Hepatocyte (in vitro differentiated cells): ENCODE measurements around the gene PTCD2. TPM values are rescaled to one million over a fixed set of nuclear protein-coding genes. Genes with fewer than 3 reads are reported as not detected.

Experiments used
- DNase-seq: peaks from one replicate; pipeline ENCODE4 v3.0.0-alpha.2; 2016; ENCODE audit warnings: low spot score
- H2AFZ ChIP-seq: fragments of 200-600 bp; sonication (generic); 2 replicates; pipeline ENCODE4 v1.6.0; 2016; ENCODE audit warnings: antibody characterized with exemption, mild to moderate bottlenecking
- H3K27ac ChIP-seq: fragments of 200-600 bp; sonication (generic); 2 replicates; pipeline ENCODE4 v1.5.1; 2016; ENCODE audit warnings: mild to moderate bottlenecking
- H3K27me3 ChIP-seq: fragments of 200-600 bp; sonication (generic); 2 replicates; pipeline ENCODE4 v1.6.1; 2016
- H3K36me3 ChIP-seq: fragments of 200-600 bp; sonication (generic); replicated peaks from 2 replicates; pipeline ENCODE4 v1.5.1; 2016; ENCODE audit warnings: low read depth; ENCODE audit not compliant: insufficient read depth
- H3K4me1 ChIP-seq: fragments of 200-600 bp; sonication (generic); 2 replicates; pipeline ENCODE4 v1.5.1; 2016; ENCODE audit warnings: mild to moderate bottlenecking, moderate library complexity; ENCODE audit not compliant: insufficient read depth
- H3K4me2 ChIP-seq: fragments of 200-600 bp; sonication (generic); 2 replicates; pipeline ENCODE4 v1.6.0; 2016
- H3K4me3 ChIP-seq: fragments of 200-600 bp; sonication (generic); 2 replicates; pipeline ENCODE4 v1.5.1; 2016; ENCODE audit warnings: mild to moderate bottlenecking
- H3K79me2 ChIP-seq: fragments of 200-600 bp; sonication (generic); 2 replicates; pipeline ENCODE4 v1.6.0; 2017; ENCODE audit warnings: mild to moderate bottlenecking
- H3K9me2 ChIP-seq: fragments of 200-600 bp; sonication (generic); replicated peaks from 2 replicates; pipeline ENCODE4 v1.6.0; 2017; ENCODE audit warnings: mild to moderate bottlenecking; ENCODE audit not compliant: insufficient read depth
- H3K9me3 ChIP-seq: fragments of 200-600 bp; sonication (generic); 2 replicates; pipeline ENCODE4 v1.5.1; 2016; ENCODE audit warnings: low read depth, mild to moderate bottlenecking
- H4K20me1 ChIP-seq: fragments of 200-600 bp; sonication (generic); 2 replicates; pipeline ENCODE4 v1.6.0; 2016; ENCODE audit warnings: mild to moderate bottlenecking; ENCODE audit not compliant: insufficient read depth, poor library complexity, severe bottlenecking
- CTCF ChIP-seq: fragments of 200-600 bp; sonication (generic); IDR thresholded peaks from 2 replicates; pipeline ENCODE4 v1.5.1; 2016; ENCODE audit warnings: antibody characterized with exemption, mild to moderate bottlenecking; ENCODE audit not compliant: poor library complexity
- EZH2 ChIP-seq: fragments of 200-600 bp; sonication (generic); IDR thresholded peaks from 2 replicates; pipeline ENCODE4 v1.6.1; 2016; ENCODE audit warnings: antibody characterized with exemption, mild to moderate bottlenecking, borderline replicate concordance
- EZH2phosphoT487 ChIP-seq: fragments of 200-600 bp; sonication (generic); IDR thresholded peaks from one replicate; pipeline ENCODE4 v1.6.1; 2018; ENCODE audit warnings: antibody characterized with exemption, mild to moderate bottlenecking, low read depth, moderate library complexity; ENCODE audit not compliant: unreplicated experiment, severe bottlenecking
- WGBS: methylation state at CpG from one replicate; pipeline ENCODE4 v1.1.6; 2016; ENCODE audit warnings: low lambda C conversion rate; ENCODE audit errors: missing lambda C conversion rate; 5-methylcytosine and 5-hydroxymethylcytosine counted together
- polyA plus RNA-seq: library from polyadenylated mRNA; unstranded; fragments of >200 nt; fragmentation: Nextera tagmentation; extraction: Ambion mirVana; gene quantifications from 2 replicates; pipeline ENCODE4 v1.2.1, GENCODE V29; 2016
- total RNA-seq: library from RNA; depleted of rRNA; stranded (reverse); fragments of >200 nt; gene quantifications from 2 replicates; pipeline ENCODE4 v1.2.3, GENCODE V29; 2014

Gene PTCD2
- total and polyA plus RNA-seq, 2 experiments from 2014 or later: 5.8 to 10.5 TPM

GRCh38 chr5:72355706-72356299 is 35.6 kb downstream of the PTCD2 start:
- no peak overlapping the region for H3K4me3 ChIP-seq
- H3K79me2 ChIP-seq: no peaks in the 10 kb centered on the region
- peak; percentile 45 for TF ChIP-seq CTCF
- no peak for TF ChIP-seq EZH2
- H3K27ac ChIP-seq: no peak overlapping the region
- peak; percentile 52 for DNase-seq
- no peak overlapping the region for H3K4me2 ChIP-seq
- no peak overlapping the region for H2AFZ ChIP-seq
- no peaks in the 10 kb centered on the region for H4K20me1 ChIP-seq
- H3K9me2 ChIP-seq: no peaks in the 10 kb centered on the region
- 78% methylated on average over 5 of the region's 5 CpGs for WGBS
- no peaks in the 10 kb centered on the region for H3K36me3 ChIP-seq
- H3K27me3 ChIP-seq: no peaks in the 10 kb centered on the region
- H3K9me3 ChIP-seq: no peaks in the 10 kb centered on the region
- no peaks in the 10 kb centered on the region for H3K4me1 ChIP-seq

- TF ChIP-seq EZH2phosphoT487 (no peak), CTCF (no peak), EZH2 (no peak)
- Histone ChIP-seq H3K27ac (no peak overlapping the region), H3K4me2 (no peak overlapping the region), H3K9me3 (no peaks in the 10 kb centered on the region), H3K4me1 (no peaks in the 10 kb centered on the region), H3K36me3 (no peaks in the 10 kb centered on the region), H4K20me1 (no peaks in the 10 kb centered on the region), H3K79me2 (no peaks in the 10 kb centered on the region), H3K4me3 (no peak overlapping the region), H2AFZ (no peak overlapping the region), H3K9me2 (no peaks in the 10 kb centered on the region), H3K27me3 (no peaks in the 10 kb centered on the region)
- no peak for DNase-seq
- 87% methylated on average over 1 of the region's 1 CpG for WGBS
Observed at GRCh38 chr5:72356361-72356760, 36.2 kb downstream of the PTCD2 start.

- TF ChIP-seq CTCF: no peak
- no peak for TF ChIP-seq EZH2phosphoT487
- no peak for TF ChIP-seq EZH2
- Histone ChIP-seq H3K36me3 (no peaks in the 10 kb centered on the region), H3K27ac (no peak overlapping the region), H3K4me2 (no peak overlapping the region), H3K27me3 (no peaks in the 10 kb centered on the region), H3K9me3 (no peaks in the 10 kb centered on the region), H4K20me1 (no peaks in the 10 kb centered on the region), H2AFZ (no peak overlapping the region), H3K4me3 (no peak overlapping the region), H3K9me2 (no peaks in the 10 kb centered on the region), H3K4me1 (no peaks in the 10 kb centered on the region), H3K79me2 (no peaks in the 10 kb centered on the region)
- no peak for DNase-seq
Observed at GRCh38 chr5:72358925-72359324, 38.8 kb downstream of the PTCD2 start.

GRCh38 chr5:72359886-72360285 is 39.7 kb downstream of the PTCD2 start:
- no peaks in the 10 kb centered on the region for H3K27me3 ChIP-seq
- TF ChIP-seq CTCF: no peak
- TF ChIP-seq EZH2phosphoT487: no peak
- TF ChIP-seq EZH2: no peak
- no peaks in the 10 kb centered on the region for H4K20me1 ChIP-seq
- H3K4me3 ChIP-seq: no peak overlapping the region
- H3K4me2 ChIP-seq: no peak overlapping the region
- H3K79me2 ChIP-seq: no peaks in the 10 kb centered on the region
- no peak for DNase-seq
- no peaks in the 10 kb centered on the region for H3K4me1 ChIP-seq
- no peaks in the 10 kb centered on the region for H3K36me3 ChIP-seq
- no peak overlapping the region for H3K27ac ChIP-seq
- H2AFZ ChIP-seq: no peak overlapping the region
- H3K9me3 ChIP-seq: no peaks in the 10 kb centered on the region
- no peaks in the 10 kb centered on the region for H3K9me2 ChIP-seq
- WGBS: 92% methylated on average over 1 of the region's 1 CpG
